Sigmoid colon (tissue), 7 donors: ENCODE results near the gene ANKMY1. TPM values are rescaled to one million over a fixed set of nuclear protein-coding genes. Genes with fewer than 3 reads are reported as not detected.

Experiments
- DNase-seq: peaks from one replicate; pipeline ENCODE4 v3.0.0-alpha.2; 2019
- H3K27ac ChIP-seq, 4 donors: fragments of 200-600 bp; sonication (generic); one replicate each; pipeline ENCODE4 v1.5.1; 2016 to 2019; ENCODE audit warnings: mild to moderate bottlenecking in 1 of 4
- H3K27me3 ChIP-seq, 3 donors: fragments of 200-600 bp; sonication (generic); one replicate each; pipeline ENCODE4 v1.5.1; 2019; ENCODE audit warnings: mild to moderate bottlenecking in 1 of 3
- H3K36me3 ChIP-seq, 4 donors: fragments of 200-600 bp; sonication (generic); one replicate each; pipeline ENCODE4 v1.5.1; 2016 to 2019
- H3K4me1 ChIP-seq, 4 donors: fragments of 200-600 bp; sonication (generic); one replicate each; pipeline ENCODE4 v1.5.1; 2017 to 2019
- H3K4me3 ChIP-seq, 4 donors: fragments of 200-600 bp; sonication (generic); one replicate each; pipeline ENCODE4 v1.5.1; 2017 to 2019; ENCODE audit warnings: mild to moderate bottlenecking in 2 of 4, moderate library complexity in 1 of 4
- H3K9me3 ChIP-seq, 4 donors: fragments of 200-600 bp in 3 of 4; sonication (generic) in 3 of 4; one replicate each; pipeline versions ENCODE4 v1.5.1 to v1.6.1; 2013 to 2019
- CTCF ChIP-seq, 4 experiments: fragments of 450-650 bp in 3 of 4; fragments of 200-600 bp in 1 of 4; IDR thresholded peaks; one replicate each; pipeline ENCODE4 v1.5.1; 2016 to 2019; ENCODE audit warnings: antibody characterized with exemption in 4 of 4, mild to moderate bottlenecking in 3 of 4, moderate library complexity in 2 of 4
- EP300 ChIP-seq, 4 donors: sonication (generic); formaldehyde crosslinking; IDR thresholded peaks; one replicate each; pipeline ENCODE4 v1.6.1; 2017; ENCODE audit warnings: antibody characterized with exemption in 4 of 4
- POLR2A ChIP-seq, 2 donors: fragments of 450-650 bp; IDR thresholded peaks; one replicate each; pipeline ENCODE4 v1.6.1; 2016; ENCODE audit warnings: antibody characterized with exemption in 2 of 2, mild to moderate bottlenecking in 2 of 2, moderate library complexity in 2 of 2
- POLR2AphosphoS5 ChIP-seq, 4 donors: sonication (generic); formaldehyde crosslinking; IDR thresholded peaks; one replicate each; pipeline ENCODE4 v1.6.1; 2017; ENCODE audit warnings: antibody characterized with exemption in 4 of 4
- WGBS, 2 donors: extraction: QIAGEN DNeasy Blood & Tissue Kit; methylation state at CpG; one replicate each; pipeline ENCODE4 v1.1.7; 2013; 5-methylcytosine and 5-hydroxymethylcytosine counted together
- intact Hi-C: fragments of 100-400 bp; cut with DNase I; formaldehyde crosslinking; loops from one replicate; pipeline ENCODE4 v1.15.1; 2023
- polyA plus RNA-seq, 3 donors: library from polyadenylated mRNA; stranded (reverse); fragments of 200-250 nt; gene quantifications; one replicate each; pipeline ENCODE4 v1.2.3, GENCODE V29; 2013
- total RNA-seq, 4 donors: library from RNA; depleted of rRNA; stranded (reverse); fragments of >200 nt; gene quantifications; one replicate each; pipeline ENCODE4 v1.1.0, GENCODE V29; 2016
- donor health status: healthy with polysubstance abuse.
- donor health status: Bipolar disorder and iron deficiency.
- donor health status: healthy.

ANKMY1 gene
- total and polyA plus RNA-seq, 7 donors, result 3.6 to 14.0 (median 8.9) TPM

DNA sequence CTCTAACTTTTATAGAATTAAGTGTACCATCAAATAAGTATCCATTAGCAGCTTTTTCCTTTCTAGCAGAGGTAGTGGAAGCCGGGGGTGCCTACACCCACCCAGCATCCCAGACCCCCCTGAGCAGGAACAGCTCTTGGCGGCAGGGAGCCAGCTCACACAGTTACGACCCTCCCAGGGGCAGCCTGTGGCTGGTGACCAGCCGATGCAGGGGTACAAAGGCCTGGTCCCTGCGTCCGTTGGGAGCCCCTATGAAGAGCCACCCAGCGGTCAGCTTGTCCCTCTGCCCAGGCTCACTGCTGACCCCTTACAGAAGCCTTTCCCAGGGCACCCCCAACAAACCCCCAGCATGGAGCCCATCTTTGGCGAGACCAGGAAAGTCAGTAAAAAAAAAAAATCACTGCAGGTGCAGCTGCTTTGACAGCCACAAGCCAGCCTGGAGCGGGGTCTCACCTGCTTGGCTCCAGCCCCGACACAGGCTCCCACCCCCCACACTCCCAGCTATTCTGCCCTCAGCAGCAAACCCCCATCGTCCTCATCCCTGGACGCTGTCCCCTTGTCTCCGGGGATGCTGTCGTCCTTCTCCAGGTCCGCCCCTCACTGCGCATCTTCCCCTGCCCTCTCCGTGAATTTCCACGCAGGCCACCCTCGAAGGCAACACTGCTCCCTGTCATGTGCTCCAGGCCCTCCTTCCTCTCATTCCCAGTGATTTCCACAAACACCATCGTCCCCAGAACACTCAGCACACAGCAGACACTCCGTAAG is 79.3 kb downstream of the ANKMY1 start:
- no peak for DNase-seq
- H3K36me3 ChIP-seq, result no peaks in the 10 kb centered on the region

DNA sequence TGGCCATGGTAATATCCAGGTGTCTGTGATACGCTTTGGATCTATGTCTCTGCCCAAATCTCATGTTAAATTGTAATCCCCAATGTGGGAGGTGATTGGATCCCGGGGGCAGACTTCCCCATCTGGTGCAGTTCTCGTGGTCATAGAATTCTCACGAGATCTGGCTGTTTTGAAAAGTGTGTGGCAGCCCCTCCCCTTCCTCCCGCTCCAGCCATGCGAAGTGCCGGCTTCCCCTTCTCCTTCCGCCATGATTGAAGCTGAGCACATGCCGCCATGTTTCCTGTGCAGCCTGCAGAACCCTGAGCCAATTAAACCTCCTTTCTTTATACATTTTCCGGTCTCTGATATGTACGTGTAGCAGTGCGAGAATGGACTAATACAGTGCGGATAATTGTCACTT is 79.9 kb downstream of the ANKMY1 start:
- Histone ChIP-seq H3K36me3 (no peaks in the 10 kb centered on the region), H3K4me1 (no peaks in the 10 kb centered on the region), H3K27ac (no peak overlapping the region), H3K27me3 (no peaks in the 10 kb centered on the region), H3K4me3 (no peak overlapping the region), H3K9me3 (no peaks in the 10 kb centered on the region)
- no peak for DNase-seq
- WGBS, 2 donors, result 85 to 94% methylated on average over 13 of the region's 13 CpGs
- intact Hi-C loops, result no loop called here
- no peak for TF ChIP-seq CTCF (IDR thresholded peaks at IDR 0.05)
- TF ChIP-seq EP300 (IDR thresholded peaks at IDR 0.05), result no peak
- no peak for TF ChIP-seq POLR2AphosphoS5 (IDR thresholded peaks at IDR 0.05)
- no peak for TF ChIP-seq POLR2A (IDR thresholded peaks at IDR 0.05)

More for the DNA sequence above, 79.3 kb downstream of the ANKMY1 start:
- H3K4me1 ChIP-seq, result no peaks in the 10 kb centered on the region
- H3K9me3 ChIP-seq, result no peaks in the 10 kb centered on the region
- no peak for TF ChIP-seq POLR2A (IDR thresholded peaks at IDR 0.05)
- no peak for TF ChIP-seq EP300 (IDR thresholded peaks at IDR 0.05)
- no peak for TF ChIP-seq CTCF (IDR thresholded peaks at IDR 0.05)
- TF ChIP-seq POLR2AphosphoS5 (IDR thresholded peaks at IDR 0.05), result no peak
- H3K27me3 ChIP-seq, result no peaks in the 10 kb centered on the region
- 92 to 96% methylated on average over 21 of the region's 21 CpGs for WGBS, 2 donors
- H3K27ac ChIP-seq, result no peak overlapping the region
- no peak overlapping the region for H3K4me3 ChIP-seq
- intact Hi-C loops, result no loop called here

DNA sequence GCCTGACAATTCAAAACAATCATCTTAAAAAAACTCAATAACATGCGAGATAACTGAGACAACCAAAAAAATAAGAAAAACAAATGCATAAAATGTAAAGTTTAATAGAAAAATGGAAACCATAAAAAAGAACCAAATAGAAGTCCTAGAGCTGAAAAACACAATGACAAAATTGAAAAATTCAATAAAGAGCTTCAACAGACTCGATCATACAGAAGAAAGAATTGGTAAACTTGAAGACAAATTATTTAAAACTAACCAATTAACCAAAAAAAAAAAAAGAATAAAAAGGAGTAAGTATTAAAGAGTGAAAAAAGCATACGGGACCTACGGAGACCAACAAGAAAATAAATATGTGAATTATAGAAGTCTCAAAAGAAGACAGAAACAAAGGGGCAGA is 84.6 kb downstream of the ANKMY1 start:
- intact Hi-C loops, result no loop called here
- H3K9me3 ChIP-seq, result no peaks in the 10 kb centered on the region
- WGBS, 2 donors, result 96 to 97% methylated on average over 4 of the region's 4 CpGs
- no peak overlapping the region for H3K27ac ChIP-seq
- H3K4me1 ChIP-seq, result no peaks in the 10 kb centered on the region
- no peaks in the 10 kb centered on the region for H3K36me3 ChIP-seq
- no peak for TF ChIP-seq CTCF (IDR thresholded peaks at IDR 0.05)
- TF ChIP-seq POLR2AphosphoS5 (IDR thresholded peaks at IDR 0.05), result no peak
- TF ChIP-seq EP300 (IDR thresholded peaks at IDR 0.05), result no peak
- TF ChIP-seq POLR2A (IDR thresholded peaks at IDR 0.05), result no peak
- DNase-seq, result no peak
- no peak overlapping the region for H3K4me3 ChIP-seq
- H3K27me3 ChIP-seq, result no peaks in the 10 kb centered on the region

DNA sequence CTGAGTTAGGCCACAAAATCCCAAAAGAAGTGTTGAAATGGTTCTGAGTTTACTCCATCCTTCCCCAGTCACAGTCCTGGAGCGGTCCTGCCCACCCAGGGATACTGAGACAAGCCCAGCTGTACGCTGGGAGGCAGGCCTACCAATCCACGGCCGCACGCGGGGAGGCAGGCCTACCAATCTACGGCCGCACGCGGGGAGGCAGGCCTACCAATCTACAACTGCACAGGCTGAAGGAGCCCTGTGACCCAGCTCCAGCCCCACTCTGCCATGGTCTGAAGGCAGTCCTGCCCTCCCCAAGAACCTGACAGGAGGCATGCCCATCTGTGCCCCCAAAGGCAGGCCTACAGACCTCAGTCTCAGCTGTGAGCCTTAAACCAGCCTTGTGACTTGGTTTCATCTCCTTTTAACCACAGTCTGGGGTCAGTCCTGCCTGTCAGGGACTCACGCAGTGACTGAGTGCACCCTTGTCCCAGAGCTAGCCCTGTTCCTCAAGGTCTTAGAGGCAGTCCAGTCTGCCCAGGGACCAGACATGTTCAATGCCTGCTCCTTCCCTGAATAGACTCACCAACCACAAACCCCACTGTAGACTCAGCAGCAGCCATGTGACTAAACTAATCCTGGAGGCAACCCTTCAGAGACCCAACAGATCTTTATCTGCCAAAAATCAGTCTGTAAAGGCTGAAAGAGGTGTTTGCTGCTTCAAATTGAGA is 85.6 kb downstream of the ANKMY1 start:
- Histone ChIP-seq H3K27ac (no peak overlapping the region), H3K27me3 (no peaks in the 10 kb centered on the region), H3K9me3 (no peaks in the 10 kb centered on the region), H3K36me3 (no peaks in the 10 kb centered on the region), H3K4me1 (no peaks in the 10 kb centered on the region), H3K4me3 (no peak overlapping the region)
- DNase-seq, result no peak
- no peak for TF ChIP-seq POLR2A (IDR thresholded peaks at IDR 0.05)
- no peak for TF ChIP-seq POLR2AphosphoS5 (IDR thresholded peaks at IDR 0.05)
- no peak for TF ChIP-seq EP300 (IDR thresholded peaks at IDR 0.05)
- TF ChIP-seq CTCF (IDR thresholded peaks at IDR 0.05), result no peak
- 94 to 97% methylated on average over 11 of the region's 11 CpGs for WGBS, 2 donors
- intact Hi-C loops, result no loop called here
